Heart left ventricle (tissue), 16 donors: ENCODE measurements around the gene RPRD1A. TPM values are rescaled to one million over a fixed set of nuclear protein-coding genes. Genes with fewer than 3 reads are reported as not detected.
A peak's percentile ranks its signal among the peaks of the same experiment; 100 is the strongest.

ENCODE experiments used
- ATAC-seq, 4 donors: fragments of 200-7000 bp; cut with Tn5 transposase; one replicate each; pipeline ENCODE4 v1.9.1; 2020 to 2022; ENCODE audit warnings: moderate library complexity in 4 of 4, mild to moderate bottlenecking in 3 of 4, moderate number of reproducible peaks in 1 of 4
- DNase-seq, 5 donors: peaks; one replicate each; pipeline ENCODE4 v3.0.0-alpha.2; 2020
- H3K27ac ChIP-seq, 12 donors: fragments of 200-600 bp; sonication (generic) in 4 of 12; one replicate each; pipeline versions ENCODE4 v1.5.0 to v1.8.0; 2016 to 2022; ENCODE audit warnings: mild to moderate bottlenecking in 2 of 12
- H3K27me3 ChIP-seq, 9 donors: fragments of 200-600 bp; sonication (generic) in 2 of 9; one replicate each; pipeline versions ENCODE4 v1.5.1 to v1.8.0; 2016 to 2022; ENCODE audit warnings: mild to moderate bottlenecking in 3 of 9
- H3K36me3 ChIP-seq, 9 donors: fragments of 200-600 bp; sonication (generic) in 2 of 9; one replicate each; pipeline versions ENCODE4 v1.5.0 to v1.8.0; 2018 to 2022; ENCODE audit warnings: mild to moderate bottlenecking in 2 of 9
- H3K4me1 ChIP-seq, 12 donors: fragments of 200-600 bp; sonication (generic) in 4 of 12; one replicate each; pipeline versions ENCODE4 v1.5.0 to v1.8.0; 2016 to 2022; ENCODE audit warnings: mild to moderate bottlenecking in 3 of 12
- H3K4me3 ChIP-seq, 12 donors: fragments of 200-600 bp; sonication (generic) in 4 of 12; one replicate each; pipeline versions ENCODE4 v1.5.0 to v1.8.0; 2017 to 2022; ENCODE audit warnings: mild to moderate bottlenecking in 9 of 12, moderate library complexity in 4 of 12
- H3K9me3 ChIP-seq, 12 donors: fragments of 200-600 bp; sonication (generic) in 4 of 12; one replicate each; pipeline versions ENCODE4 v1.5.0 to v1.8.0; 2016 to 2022; ENCODE audit warnings: mild to moderate bottlenecking in 1 of 12
- POLR2A ChIP-seq, 2 donors: fragments of 450-650 bp; IDR thresholded peaks; one replicate each; pipeline ENCODE4 v1.6.1; 2017; ENCODE audit warnings: antibody characterized with exemption in 2 of 2, mild to moderate bottlenecking in 2 of 2, moderate library complexity in 2 of 2
- WGBS, 4 donors: extraction: QIAGEN DNeasy Blood & Tissue Kit in 2 of 4; methylation state at CpG; one replicate each; pipeline versions ENCODE4 v1.1.5 to v1.1.7; 2013 to 2018; 5-methylcytosine and 5-hydroxymethylcytosine counted together
- intact Hi-C, 10 donors: fragments of 100-400 bp; cut with DNase I; formaldehyde crosslinking; loops; one replicate each; pipeline versions ENCODE4 v1.11.1 to v1.14.2; 2022
- polyA plus RNA-seq, 2 donors: library from polyadenylated mRNA; stranded (reverse); fragments of 200-250 nt; gene quantifications; one replicate each; pipeline ENCODE4 v1.2.3, GENCODE V29; 2013
- total RNA-seq, 9 donors: library from RNA; depleted of rRNA in 2 of 9; stranded (reverse); fragments of >200 nt in 2 of 9; fragmentation: NEBNext Ultra II Directional in 3 of 9; extraction: Animal tissue kit (Norgen Biotek cat#: 25700) in 3 of 9; gene quantifications; one replicate each; pipeline versions ENCODE4 v1.1.0 to v1.2.4, GENCODE V29; 2016 to 2023
- TF ChIP-seq, protein P1 (sequence below), 12 donors: fragments of 200-600 bp; sonication (generic) in 4 of 12; IDR thresholded peaks; one replicate each; pipeline versions ENCODE4 v1.5.0 to v1.8.0; 2018 to 2022; ENCODE audit warnings: antibody characterized with exemption in 12 of 12, mild to moderate bottlenecking in 5 of 12
- donor health status: ischemic (EF 13 %, LVEDD 7.1; RV severe dilation, severe dysfunction).
- donor health status: healthy with polysubstance abuse.
- donor health status: DM: no; HTN: yes; CAD: no.
- donor health status: DM: no; HTN: no; CAD: no.
- donor health status: ischemic (EF 25% LVEDD 6.9; RV normal size, moderate dysfunction).
- donor health status: ischemic (EF 25% LVEDD 5.7; RV mildly dilated, moderate dysfunction).
- donor health status: healthy.
- donor health status: DM: yes; HTN: yes; CAD: no.
- donor health status: ischemic (EF 35%, LVEDD 5.7; RV mildly dilated, moderate dysfunction).
- donor health status: nonischemic (EF 11% LVEDD 7.7; RV severe dilation, severe dysfunction).
- donor health status: DM: yes; HTN: yes; CAD: no.
- donor health status: PGD.
- donor health status: ischemic (EF 29% LVEDD 5.4; RV normal size, mild dysfunction).
- donor health status: nonischemic (EF 23%, LVEDD 6.1; RV moderate dilation, normal function).

RPRD1A gene
- total and polyA plus RNA-seq, 11 donors, result 22.6 to 59.8 (median 45.3) TPM

DNA sequence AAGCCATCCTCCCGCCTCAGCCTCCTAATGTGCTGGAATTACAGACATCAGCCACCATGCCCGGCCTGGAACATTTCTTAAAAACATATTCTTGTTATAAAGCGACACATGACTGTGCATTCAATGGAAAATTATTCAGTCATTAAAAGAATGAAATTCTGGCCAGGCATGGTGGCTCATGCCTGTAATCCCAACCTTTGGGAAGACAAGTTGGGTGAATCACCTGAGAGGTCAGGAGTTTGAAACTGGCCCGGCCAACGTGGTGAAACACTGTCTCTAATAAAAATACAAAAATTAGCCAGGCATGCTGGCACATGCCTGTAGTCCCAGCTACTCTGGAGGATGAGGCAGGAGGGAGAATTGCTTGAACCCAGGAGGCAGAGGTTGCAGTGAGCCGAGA lies 21.6 kb upstream of the RPRD1A start:
- WGBS, 4 donors, result 82 to 88% (median 86%) methylated on average over 6 of the region's 6 CpGs
- no peak overlapping the region for H3K4me3 ChIP-seq
- ATAC-seq (no peak), DNase-seq (no peak)
- intact Hi-C loops, result no loop called here
- no peak overlapping the region for H3K27ac ChIP-seq
- H3K4me1 ChIP-seq, result no peaks in the 10 kb centered on the region
- peaks cover 0 to 7% (median 0%) of the 10 kb centered on the region in 12 donors for H3K9me3 ChIP-seq
- no peaks in the 10 kb centered on the region for H3K36me3 ChIP-seq
- TF ChIP-seq, protein P1, sequence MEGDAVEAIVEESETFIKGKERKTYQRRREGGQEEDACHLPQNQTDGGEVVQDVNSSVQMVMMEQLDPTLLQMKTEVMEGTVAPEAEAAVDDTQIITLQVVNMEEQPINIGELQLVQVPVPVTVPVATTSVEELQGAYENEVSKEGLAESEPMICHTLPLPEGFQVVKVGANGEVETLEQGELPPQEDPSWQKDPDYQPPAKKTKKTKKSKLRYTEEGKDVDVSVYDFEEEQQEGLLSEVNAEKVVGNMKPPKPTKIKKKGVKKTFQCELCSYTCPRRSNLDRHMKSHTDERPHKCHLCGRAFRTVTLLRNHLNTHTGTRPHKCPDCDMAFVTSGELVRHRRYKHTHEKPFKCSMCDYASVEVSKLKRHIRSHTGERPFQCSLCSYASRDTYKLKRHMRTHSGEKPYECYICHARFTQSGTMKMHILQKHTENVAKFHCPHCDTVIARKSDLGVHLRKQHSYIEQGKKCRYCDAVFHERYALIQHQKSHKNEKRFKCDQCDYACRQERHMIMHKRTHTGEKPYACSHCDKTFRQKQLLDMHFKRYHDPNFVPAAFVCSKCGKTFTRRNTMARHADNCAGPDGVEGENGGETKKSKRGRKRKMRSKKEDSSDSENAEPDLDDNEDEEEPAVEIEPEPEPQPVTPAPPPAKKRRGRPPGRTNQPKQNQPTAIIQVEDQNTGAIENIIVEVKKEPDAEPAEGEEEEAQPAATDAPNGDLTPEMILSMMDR (IDR thresholded peaks at IDR 0.05), result no peak
- TF ChIP-seq POLR2A (IDR thresholded peaks at IDR 0.05), result no peak
- no peaks in the 10 kb centered on the region for H3K27me3 ChIP-seq

GRCh38 chr18:36088256-36088655 lies 20.9 kb upstream of the RPRD1A start:
- no peaks in the 10 kb centered on the region for H3K4me1 ChIP-seq
- peaks cover 0 to 7% (median 0%) of the 10 kb centered on the region in 12 donors for H3K9me3 ChIP-seq
- no peak for TF ChIP-seq POLR2A (IDR thresholded peaks at IDR 0.05)
- TF ChIP-seq, protein P1 (IDR thresholded peaks at IDR 0.05), result no peak
- DNase-seq (no peak), ATAC-seq (no peak)
- WGBS, 4 donors, result 78 to 90% (median 81%) methylated on average over 2 of the region's 2 CpGs
- H3K4me3 ChIP-seq, result no peak overlapping the region
- intact Hi-C loops, result no loop called here
- no peaks in the 10 kb centered on the region for H3K27me3 ChIP-seq
- no peak overlapping the region for H3K27ac ChIP-seq
- H3K36me3 ChIP-seq, result no peaks in the 10 kb centered on the region

- H3K4me3 ChIP-seq, result no peak overlapping the region
- ATAC-seq (no peak), DNase-seq (no peak)
- peaks cover 0 to 13% (median 0%) of the 10 kb centered on the region in 12 donors for H3K9me3 ChIP-seq
- intact Hi-C loops, result no loop called here
- no peaks in the 10 kb centered on the region for H3K36me3 ChIP-seq
- no peaks in the 10 kb centered on the region for H3K4me1 ChIP-seq
- WGBS, 4 donors, result 73 to 85% (median 82%) methylated on average over 8 of the region's 8 CpGs
- no peak overlapping the region for H3K27ac ChIP-seq
- TF ChIP-seq, protein P1 (IDR thresholded peaks at IDR 0.05), result no peak
- TF ChIP-seq POLR2A (IDR thresholded peaks at IDR 0.05), result no peak
- H3K27me3 ChIP-seq, result no peaks in the 10 kb centered on the region
Measured at GRCh38 chr18:36086186-36086585, 18.8 kb upstream of the RPRD1A start.

- no peak overlapping the region for H3K27ac ChIP-seq
- peak in 2 of 4 donors; percentile 20 for ATAC-seq
- no peak for DNase-seq
- H3K4me1 ChIP-seq, result no peaks in the 10 kb centered on the region
- WGBS, 4 donors, result 63 to 100% (median 80%) methylated on average over 1 to 4 of the region's 4 CpGs
- TF ChIP-seq, protein P1 (IDR thresholded peaks at IDR 0.05), result no peak
- TF ChIP-seq POLR2A (IDR thresholded peaks at IDR 0.05), result no peak
- intact Hi-C loops, result no loop called here
- peaks cover 0 to 19% (median 3%) of the 10 kb centered on the region in 12 donors for H3K9me3 ChIP-seq
- H3K36me3 ChIP-seq, result no peaks in the 10 kb centered on the region
- no peak overlapping the region for H3K4me3 ChIP-seq
- H3K27me3 ChIP-seq, result no peaks in the 10 kb centered on the region
Measured at GRCh38 chr18:36085195-36085594, 17.8 kb upstream of the RPRD1A start.
